ENCODE measurements around the gene MAP1LC3B2.

Gene MAP1LC3B2

DNA sequence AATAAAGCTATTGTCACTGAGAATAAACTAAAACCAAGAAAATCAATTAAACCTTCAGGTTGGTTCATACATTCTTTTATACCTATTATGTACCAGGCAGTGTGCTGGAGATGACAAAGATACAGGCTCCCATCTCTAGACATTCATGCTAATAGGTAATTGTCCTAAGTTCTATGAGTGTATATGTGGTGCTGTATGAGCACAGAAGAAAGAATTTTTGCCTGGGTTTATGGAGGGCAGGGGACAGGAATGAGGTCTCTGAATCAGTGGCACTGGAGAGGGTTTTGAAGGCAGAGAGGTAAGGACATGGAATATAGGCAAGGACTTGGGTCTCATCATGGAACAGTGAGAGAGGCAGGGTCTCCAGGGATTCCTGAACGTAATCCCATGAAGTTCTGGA, 38.7 kb downstream of the MAP1LC3B2 start:
- DNase-seq: no peak

DNA sequence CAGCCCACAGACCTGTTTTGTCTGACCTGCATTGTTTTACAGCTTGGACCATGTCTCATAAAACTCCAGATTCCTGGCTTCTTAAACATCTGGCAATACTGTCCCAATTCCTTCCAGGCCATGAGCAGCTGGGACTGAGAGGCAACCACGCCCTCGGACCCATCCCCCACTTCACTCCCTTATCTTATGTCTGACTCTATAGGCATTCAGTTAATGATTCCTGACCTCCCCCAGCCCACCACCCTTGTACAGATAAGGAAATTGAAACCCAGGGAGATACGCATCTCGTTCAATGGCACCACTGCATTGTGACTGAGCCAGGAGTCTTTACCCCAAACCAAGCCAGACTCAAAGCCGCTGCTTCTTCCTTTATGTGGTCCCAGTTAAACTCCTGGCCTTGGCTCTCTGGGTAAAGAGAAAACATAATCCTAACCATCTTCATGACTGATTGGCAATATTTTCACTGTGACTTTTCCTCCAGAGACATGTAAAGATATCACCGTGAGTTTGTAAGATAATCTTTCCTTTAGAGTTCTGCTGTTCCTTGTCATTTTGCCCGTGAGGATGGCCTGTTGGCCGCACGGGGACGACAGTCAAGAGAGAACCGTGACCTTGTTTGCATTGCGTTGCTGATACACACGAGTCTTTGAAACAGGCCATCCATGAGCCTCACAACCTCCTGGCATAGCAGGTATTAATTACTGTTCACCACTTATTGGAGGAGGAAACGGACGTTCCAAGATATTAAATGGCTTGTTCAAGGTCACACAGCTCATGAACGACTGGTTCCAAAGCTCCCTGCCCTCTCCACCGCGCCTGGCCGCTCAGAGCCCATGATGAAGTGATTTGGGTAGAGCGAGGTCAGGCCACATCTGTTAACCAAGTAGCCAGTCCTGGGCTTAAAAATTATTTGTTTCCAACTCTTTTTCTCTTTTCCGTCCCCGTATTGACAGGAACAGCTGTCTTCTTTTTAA, 39.4 kb downstream of the MAP1LC3B2 start:
- no peak for DNase-seq

DNA sequence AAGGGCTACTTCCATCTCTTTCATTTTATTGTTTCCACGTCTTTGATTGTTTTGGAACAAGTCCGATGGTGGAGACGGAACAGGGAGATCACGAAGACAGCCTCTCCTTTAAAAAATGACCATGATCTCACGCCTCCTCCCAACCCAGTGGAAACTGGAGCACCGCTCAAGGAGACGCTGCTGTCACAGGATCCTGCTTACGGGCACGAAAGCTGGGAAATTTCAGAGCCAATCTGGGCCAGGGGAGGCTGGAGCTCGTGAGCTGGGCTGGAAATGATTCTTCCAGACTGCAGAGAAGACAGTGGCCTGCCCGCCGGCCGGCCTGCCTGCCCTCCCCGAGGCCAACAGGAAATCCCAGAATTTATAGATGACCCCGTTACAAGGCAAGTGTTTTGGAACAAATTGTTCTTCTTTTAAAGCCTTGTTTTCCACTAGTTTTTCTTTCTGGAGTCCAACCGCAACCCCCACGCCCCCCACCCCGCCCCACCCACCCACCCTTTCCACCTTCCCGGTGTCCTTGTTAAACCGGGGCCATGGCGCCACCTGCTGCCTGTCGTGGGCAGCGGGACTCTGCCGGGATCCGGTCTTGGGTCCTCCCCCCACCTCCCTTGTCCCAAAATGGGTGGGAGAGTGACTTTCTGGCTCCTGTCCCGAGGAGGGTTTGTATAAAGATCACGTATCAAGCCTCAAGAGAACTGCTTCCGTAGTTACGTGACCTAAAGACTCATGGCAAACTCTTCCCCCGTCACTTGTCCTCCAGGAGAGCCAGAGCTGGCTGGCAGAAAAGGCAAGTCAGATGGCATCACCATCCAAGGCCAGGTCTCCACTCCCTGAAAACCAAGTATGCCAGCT, 40.3 kb downstream of the MAP1LC3B2 start:
- DNase-seq: no peak

DNA sequence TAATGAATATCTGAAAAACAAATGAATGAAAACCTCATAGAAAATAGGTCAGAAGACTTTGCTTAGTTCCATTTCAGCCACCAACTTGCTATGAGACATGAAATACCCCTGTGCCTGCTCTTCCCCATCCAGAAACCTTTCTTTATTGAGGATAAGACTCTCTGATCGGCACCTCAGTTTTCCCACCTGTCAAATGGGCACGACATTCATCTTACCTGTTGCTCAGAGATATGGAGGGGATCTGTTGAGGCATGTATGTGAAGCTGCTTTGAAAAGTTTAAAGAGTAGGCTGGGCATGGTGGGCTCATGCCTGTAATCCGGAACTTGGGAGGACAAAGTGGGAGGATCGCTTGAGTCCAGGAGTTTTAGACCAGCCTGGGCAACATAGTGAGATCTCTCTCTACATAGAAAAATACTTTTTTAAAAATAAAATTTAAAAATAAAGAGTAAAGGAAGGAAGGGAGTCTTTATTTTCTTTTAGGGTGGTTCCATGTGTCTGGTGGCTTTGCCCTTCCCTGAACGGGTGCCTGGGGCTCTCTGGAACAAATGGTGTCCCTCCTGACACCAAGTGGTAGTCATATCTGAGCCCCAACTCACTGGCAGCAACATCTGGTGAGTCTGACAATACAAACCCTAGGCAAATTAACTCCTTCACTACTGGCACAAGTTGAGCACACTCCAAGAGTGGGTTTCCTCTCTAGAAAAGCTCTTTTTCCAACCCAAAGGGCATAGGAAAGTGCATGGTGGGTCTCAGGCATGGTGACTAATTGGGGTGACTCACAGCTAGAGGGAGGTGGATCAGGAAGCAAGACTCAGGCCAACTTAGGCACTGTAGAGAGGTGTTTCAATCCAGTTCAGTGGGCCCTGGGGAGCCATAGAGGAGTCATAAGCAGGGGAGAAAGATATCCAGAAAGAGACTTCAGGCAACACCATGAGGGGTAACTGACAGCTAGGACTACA, 42.1 kb downstream of the MAP1LC3B2 start:
- DNase-seq: no peak

DNA sequence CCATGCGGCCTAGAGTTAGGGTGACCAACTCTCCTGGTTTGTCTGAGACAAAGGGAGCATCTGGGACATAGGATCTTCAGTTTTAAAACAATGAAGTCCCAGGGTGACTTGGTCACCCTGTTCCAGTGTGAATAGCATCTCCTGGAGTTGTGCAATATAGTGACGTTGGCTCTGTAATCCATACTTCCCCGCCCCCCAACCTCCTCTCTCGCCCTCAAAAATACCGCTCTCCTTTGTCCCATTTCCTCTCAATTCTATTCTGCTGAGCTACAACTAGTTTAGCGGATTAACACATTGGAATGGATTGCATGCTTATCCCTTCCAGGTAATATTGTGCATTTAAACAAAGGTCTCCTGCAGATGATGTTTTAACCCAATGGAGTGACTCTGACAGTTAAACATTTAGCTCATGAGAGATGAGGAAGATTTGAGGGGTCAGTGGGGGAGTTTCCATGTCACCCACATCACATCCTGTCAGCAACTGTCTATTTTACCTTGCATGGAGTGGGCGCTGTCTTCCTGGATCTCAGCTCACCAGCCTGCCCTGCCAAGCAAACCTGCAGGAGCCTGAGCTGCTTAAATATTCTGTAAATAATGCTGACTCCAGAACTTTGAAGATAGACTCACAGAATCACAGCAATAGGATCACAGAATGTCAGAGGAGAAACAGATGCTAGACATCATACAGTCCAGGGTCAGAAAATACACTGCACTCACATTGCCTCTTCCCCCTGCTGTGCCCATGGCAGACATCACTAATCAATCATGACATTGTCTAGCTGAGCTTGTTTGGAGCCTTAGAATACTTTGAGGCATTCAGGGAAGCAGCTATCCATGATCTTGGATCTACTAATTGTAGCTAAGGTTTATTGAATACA, 43.0 kb downstream of the MAP1LC3B2 start:
- DNase-seq: no peak

DNA sequence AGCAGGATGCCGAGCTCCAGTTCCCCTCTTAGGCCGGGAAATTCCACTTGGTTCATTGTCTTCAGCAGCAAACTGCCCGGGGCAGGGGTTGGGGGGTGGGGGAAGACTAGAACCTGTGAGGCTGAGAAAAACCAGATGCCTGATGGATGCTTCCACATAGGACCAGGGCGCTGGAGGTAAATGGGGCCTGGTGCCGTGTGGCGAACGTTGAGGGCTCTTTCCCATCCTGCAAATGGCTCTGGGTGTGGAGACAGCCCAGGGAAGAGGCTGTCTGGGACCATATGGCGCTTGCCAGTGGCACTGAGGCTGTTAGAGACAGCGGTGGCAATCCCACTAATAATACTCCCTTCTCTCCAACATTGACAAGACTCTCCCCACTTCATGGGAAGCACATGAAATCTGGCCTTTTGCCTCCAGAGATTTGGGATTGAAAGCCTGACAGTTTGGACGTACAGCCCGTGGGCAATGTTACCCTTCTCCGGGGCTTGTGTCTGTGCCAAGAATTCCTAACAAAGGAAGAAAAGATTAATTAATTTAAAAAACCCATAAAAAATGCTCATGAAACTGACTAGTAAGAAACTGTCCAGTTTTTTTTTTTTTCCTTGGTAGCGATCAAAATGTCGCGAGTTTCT, 44.5 kb downstream of the MAP1LC3B2 start:
- no peak for DNase-seq

DNA sequence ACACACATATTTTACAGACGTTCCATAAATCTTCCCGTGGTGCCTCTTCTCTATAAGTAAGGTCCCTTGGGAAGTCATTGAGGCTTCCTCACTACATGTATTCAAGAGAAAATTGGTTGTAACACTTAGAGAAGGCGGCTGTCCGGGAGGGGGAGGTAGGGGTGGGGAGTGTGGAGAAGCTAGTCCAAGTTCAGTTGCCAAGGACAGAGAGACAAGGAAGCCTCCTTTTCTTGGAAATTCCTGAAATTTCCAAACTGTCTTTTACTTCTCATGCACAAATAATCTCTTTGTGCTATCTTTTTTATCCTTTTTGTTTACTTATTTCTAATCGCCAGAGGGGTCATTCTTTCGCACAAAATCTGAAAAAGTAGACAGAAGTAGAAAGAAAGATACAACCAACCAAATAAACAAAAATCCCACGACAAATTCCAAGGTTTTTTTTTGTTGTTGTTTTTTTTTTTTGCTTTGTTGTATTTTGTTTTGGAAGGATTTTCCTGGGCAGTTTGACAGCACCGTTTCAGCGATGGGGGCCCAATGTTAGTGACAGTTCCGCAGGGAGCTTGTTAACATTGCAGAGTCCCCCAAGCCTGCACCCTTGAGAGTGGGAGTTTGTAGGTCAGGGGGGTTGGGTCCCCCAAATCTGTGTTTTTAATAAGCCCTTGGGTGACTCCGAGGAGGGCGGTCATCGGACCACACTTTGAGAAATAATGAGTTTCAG, 45.2 kb downstream of the MAP1LC3B2 start:
- no peak for DNase-seq

DNA sequence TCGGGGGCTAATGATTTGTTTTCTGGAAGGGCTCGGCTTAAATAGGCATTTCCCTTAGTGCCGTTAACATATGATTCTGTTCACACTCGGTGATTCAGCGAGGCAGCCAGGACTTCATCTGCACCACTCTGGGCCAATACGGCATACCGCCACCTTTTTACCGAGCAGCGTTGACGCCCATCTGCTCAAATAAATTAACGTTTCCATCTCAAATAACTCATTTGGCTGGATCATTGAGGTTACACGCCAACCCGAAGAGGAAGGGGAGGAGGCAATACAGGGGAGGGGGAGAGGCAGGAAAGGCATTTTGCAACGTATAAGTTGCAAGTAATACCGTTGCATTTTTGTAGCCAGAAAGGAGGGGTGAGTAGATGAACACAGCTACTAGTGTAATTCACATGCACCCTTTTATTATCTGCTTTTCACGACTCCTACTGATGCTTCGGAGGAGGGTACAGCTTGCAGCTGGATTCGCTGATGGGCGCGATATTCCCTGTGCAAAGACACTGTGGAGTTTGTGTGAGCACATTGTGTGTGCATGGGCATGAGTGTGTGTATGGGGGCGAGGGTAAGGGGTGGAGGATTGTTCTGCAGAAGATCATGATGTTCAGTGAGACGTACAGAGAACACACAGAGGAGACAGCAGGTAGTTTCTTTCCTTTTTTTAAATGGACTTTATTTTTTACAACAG, 45.9 kb downstream of the MAP1LC3B2 start:
- DNase-seq: no peak

DNA sequence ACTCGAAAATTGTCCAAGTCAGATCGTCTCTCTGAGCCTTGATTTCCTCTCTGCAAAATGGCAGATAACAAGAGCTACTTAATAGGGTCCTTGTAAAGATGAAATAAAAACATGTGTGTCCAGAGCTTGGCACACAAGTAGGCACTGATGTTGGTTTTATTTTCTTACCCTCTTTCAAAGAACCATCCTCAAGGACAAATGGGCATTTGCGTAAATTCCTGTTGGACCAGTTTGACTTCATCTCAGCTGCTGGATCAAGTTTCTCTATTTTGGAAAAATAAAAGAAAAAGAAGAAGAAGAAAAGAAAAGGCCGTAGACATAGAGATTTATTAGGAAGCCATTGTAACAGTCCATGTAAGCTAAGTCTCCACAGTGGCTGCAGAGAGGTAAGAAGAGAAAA, 47.2 kb downstream of the MAP1LC3B2 start:
- no peak for DNase-seq

DNA sequence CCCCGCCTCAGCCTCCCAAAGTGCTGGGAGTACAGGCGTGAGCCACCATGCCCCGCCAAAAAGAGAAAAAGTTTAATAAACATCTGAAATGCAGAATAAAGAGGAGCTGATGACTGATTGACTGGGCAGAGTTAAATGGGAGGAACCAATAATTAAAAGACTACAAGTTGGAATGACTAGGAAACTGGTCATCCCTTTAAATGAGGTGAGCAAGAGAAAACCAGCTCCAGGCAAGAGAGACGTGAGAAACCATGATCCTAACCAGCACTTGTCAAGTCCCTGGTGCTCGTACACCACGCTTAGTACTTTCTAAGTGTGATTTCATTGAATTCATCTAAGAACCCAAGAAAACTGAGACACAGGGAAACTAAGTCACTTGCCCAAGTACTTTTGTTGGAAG, 47.9 kb downstream of the MAP1LC3B2 start:
- DNase-seq: no peak

DNA sequence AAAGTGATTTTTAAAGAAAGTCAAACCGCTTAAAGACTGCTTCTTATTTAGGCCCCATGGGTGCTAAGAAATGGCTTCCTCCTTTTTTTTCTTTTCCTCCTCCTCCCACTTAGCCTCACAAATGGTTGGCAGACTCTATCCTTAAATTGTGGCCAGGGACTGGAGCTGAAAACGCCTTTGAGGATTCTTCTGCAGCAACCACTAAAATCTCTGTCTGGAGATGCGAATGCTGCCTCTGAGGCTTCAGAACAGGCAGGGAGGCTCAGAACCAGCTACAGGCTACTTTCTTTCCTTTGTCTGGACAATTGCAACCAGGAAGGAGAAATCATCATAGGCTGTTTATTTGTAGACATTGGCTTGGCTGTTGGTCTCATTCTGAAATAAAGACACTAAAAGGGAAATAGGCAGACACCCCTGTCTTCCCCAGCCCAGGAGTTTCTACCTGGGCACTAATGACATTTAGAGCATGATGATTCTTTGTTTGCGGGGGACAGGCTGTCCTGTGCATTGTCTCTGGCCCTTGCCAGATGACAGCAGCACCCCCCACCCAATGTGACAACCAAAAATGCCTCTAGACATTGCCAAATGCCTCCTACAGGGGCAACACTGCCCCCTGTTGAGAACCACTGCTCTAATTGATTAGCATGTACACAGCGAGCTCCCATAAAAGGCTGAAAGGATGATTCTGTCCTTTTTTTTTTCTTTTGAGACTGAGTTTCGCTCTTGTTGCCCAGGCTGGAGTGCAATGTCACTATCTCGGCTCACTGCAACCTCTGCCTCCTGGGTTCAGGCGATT, 50.3 kb downstream of the MAP1LC3B2 start:
- DNase-seq: no peak

DNA sequence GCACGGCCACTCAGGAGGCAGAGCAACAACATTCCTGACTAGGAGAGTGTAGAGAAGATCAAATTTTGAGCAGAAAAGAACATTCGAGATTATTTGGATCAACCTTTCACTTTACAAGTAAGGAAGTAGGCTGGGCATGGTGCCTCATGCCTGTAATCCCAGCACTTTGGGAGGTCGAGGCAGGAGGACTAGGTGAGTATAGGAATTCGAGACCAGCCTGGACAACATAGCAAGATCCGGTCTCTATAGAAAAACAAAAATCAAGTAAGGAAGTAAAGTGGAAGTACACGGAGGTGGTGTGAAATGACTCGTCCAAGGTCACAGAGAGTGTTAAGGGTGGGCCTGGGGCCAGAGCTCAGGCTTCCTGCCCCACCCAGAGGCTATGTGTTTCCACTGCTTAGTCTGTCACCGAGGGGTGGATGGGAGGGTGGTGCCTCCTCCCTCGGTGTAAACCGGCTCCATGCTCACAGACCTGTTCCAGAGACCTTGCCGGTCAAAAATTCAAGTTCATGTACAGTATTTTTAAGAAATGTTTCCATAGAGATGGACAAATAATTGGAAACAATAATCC, 51.9 kb downstream of the MAP1LC3B2 start:
- DNase-seq: no peak

DNA sequence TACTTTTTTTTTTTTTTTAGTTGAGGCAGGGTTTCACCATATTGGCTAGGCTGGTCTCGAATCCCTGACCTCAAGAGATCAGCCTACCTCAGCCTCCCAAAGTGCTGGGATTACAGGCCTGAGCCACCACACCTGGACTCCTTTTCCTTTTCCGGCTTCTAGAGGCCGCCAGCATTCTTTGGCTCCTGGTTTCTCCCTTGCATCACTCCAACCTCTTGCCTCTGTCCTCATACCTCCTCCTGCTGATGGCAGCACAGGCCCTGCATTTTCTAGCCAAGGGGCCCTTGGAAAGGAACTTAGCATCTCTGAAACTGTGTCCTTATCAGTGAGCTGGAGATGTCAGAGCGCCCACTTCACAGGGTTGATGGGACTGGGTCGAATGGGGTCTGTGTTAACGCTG, 53.3 kb downstream of the MAP1LC3B2 start:
- DNase-seq: no peak

DNA sequence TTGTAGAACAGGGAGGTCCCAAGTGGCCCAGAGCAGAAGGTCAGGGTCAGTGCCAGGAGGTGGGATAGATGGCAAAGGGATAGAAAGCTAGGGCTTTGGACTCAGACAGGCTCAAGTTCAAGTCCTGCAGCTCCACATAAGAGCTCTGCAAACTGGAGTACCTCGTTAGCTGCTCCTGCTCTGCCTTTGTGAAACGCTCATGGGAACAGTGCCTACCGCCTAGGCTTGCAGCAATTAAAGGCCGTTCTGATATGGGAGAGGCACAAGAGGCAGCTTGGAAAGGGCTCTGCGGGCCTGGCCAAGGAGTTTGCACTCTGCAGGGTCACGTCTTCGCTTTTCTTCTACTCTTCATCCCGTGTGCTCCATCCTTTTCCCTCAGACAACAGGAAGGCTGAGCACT, 54.1 kb downstream of the MAP1LC3B2 start:
- no peak for DNase-seq

DNA sequence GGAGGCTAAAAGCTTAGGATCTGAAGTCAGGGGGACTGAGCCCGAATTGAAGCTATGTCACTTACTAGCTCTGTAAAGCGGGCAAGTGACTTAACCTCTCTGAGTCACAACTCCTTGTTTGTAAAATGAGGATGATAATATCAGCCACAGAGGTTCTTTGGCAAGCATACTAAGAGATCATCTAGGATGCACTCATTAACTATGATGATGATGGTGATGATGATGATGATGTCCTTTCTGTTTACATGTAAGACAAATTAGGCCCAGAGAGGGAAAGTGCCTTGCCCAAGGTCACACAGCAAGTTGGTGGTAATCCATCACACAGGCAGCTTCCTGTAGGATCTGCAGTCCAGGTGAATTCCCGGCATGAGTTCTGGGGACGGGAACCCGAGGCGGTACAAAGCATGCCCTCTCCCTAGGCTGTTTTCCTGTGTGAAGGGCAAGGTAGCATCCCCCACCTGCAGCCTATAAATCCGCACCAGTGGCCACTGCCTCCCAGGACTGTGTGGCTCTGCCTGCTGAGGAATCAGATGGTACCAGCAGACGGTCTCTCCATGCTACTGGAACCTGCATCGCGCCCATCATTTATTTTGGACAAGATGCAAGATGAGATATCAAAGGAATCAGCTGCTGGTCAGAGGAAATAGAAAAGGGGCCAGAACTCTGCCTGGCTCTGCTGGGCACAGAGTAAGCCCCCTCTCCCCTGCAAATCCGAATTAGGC, 55.2 kb downstream of the MAP1LC3B2 start:
- DNase-seq: no peak

DNA sequence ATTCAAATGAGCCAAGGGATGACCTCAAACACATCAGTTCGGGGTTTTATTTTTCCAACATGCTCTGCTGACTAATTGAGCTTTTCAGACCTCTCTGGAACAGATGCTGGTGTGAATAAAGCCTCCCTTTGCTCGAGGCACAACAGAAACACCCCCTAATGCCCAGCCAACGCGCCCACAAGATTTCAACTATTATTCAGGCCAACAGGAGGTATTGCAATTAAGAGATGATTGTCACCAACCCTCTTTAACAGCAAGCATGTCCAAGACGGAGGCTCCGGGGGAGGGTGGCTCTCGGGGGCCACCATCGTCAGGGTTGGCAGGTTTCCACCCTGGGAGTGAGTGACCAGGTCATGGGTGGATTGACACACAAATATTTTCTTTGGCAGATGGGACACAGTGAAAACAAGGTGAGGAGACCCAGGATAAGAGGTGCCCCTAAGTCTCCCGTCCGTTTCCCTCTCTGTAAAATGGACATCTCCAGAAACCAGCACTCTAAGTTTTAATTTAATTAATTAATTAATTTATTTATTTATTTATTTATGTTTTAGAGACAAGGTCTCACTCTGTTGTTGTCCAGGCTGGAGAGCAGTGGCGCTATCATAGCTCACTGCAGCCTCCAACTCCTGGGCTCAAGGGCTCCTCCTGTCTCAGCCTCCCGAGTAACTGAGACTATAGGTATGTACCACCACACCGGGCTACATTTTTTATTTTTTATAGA, 56.1 kb downstream of the MAP1LC3B2 start:
- DNase-seq: no peak
